HCT116 (cell line): ENCODE results near the gene TBX15. TPM values are rescaled to one million over a fixed set of nuclear protein-coding genes. Genes with fewer than 3 reads are reported as not detected.

Experiments used
- ATAC-seq: fragments of 200-7000 bp; cut with Tn5 transposase; 2 replicates; pipeline ENCODE4 v1.9.1; 2020; ENCODE audit warnings: mild to moderate bottlenecking, moderate library complexity
- BruUV-seq: library from RNA; stranded (reverse); fragments of 400-500 nt; replicated peaks from 2 replicates; lab custom pipeline; 2021; lab: Mats Ljungman, UMichigan
- CTCF ChIA-PET: fragments of 300-600 bp; sonication (Branson Sonifier 250); formaldehyde crosslinking; loops from one replicate; lab custom pipeline; 2021; ENCODE audit warnings: antibody characterized with exemption; lab: Charles Lee
- POLR2A ChIA-PET: fragments of 300-600, 350-600 bp; sonication (Branson Sonifier 250); formaldehyde crosslinking; loops from one replicate; lab custom pipeline; 2021; ENCODE audit warnings: antibody characterized with exemption; lab: Charles Lee
- RAD21 ChIA-PET, 2 experiments: fragments of 300-600 bp; sonication (Branson Sonifier 250); formaldehyde crosslinking; loops; one replicate each; lab custom pipeline; 2023; ENCODE audit warnings: low total read pairs in 2 of 2; ENCODE audit not compliant: uncharacterized antibody in 2 of 2, unreplicated experiment in 2 of 2, low non-redundant PET in 1 of 2; lab: Charles Lee
- DNase-seq: peaks from one replicate; pipeline ENCODE4 v3.0.0-alpha.2; 2010; ENCODE audit warnings: low read depth, low spot score
- H2AFZ ChIP-seq: fragments of 200-600 bp; shearing (Covaris generic), sonication (generic); 2 replicates; pipeline ENCODE4 v1.6.1; 2017; ENCODE audit warnings: low read depth, mixed run types, mixed read lengths, antibody characterized with exemption, low read length; ENCODE audit not compliant: poor library complexity, severe bottlenecking
- H3K27ac ChIP-seq: 2 replicates; pipeline ENCODE4 v1.5.1; 2012; ENCODE audit warnings: low read depth, low read length
- H3K27me3 ChIP-seq: fragments of 200-600 bp; sonication (generic); 2 replicates; pipeline ENCODE4 v1.6.1; 2016; ENCODE audit warnings: mixed run types, low read length, mixed read lengths; ENCODE audit not compliant: insufficient read depth
- H3K36me3 ChIP-seq, 2 experiments: fragments of 200-500 bp in 1 of 2; fragments of 200-600 bp in 1 of 2; sonication (Bioruptor generic) in 1 of 2; sonication (generic) in 1 of 2; 2 replicates each; pipeline versions ENCODE4 v1.5.1 to v1.6.1; 2014 to 2016; ENCODE audit warnings: low read length in 2 of 2, inconsistent platforms in 1 of 2, mixed read lengths in 1 of 2, mixed run types in 1 of 2; ENCODE audit not compliant: insufficient read depth in 2 of 2, control insufficient read depth in 1 of 2
- H3K4me1 ChIP-seq, 2 experiments: fragments of 200-600 bp in 1 of 2; sonication (generic) in 1 of 2; 2 replicates each; pipeline versions ENCODE4 v1.5.1 to v1.6.1; 2012 to 2017; ENCODE audit warnings: low read length in 2 of 2, inconsistent platforms in 1 of 2, mild to moderate bottlenecking in 1 of 2, mixed read lengths in 1 of 2, mixed run types in 1 of 2, moderate library complexity in 1 of 2; ENCODE audit not compliant: insufficient read depth in 2 of 2, control insufficient read depth in 1 of 2
- H3K4me2 ChIP-seq: fragments of 200-600 bp; sonication (generic); 2 replicates; pipeline ENCODE4 v1.6.1; 2017; ENCODE audit warnings: mixed run types, low read length, mixed read lengths
- H3K4me3 ChIP-seq, 2 experiments: fragments of 200-600 bp in 1 of 2; sonication (generic) in 1 of 2; replicated peaks in 1 of 2; 2 replicates each; pipeline ENCODE4 v1.5.1; 2011 to 2016; ENCODE audit warnings: low read length in 2 of 2, control low read depth in 1 of 2, low read depth in 1 of 2, mild to moderate bottlenecking in 1 of 2, mixed read lengths in 1 of 2, mixed run types in 1 of 2
- H3K79me2 ChIP-seq: fragments of 200-600 bp; sonication (generic); 2 replicates; pipeline ENCODE4 v1.6.1; 2017; ENCODE audit warnings: mild to moderate bottlenecking, mixed run types, low read length, moderate library complexity, mixed read lengths; ENCODE audit not compliant: insufficient read depth
- H3K9ac ChIP-seq: fragments of 200-600 bp; sonication (generic); 2 replicates; pipeline ENCODE4 v1.6.1; 2016; ENCODE audit warnings: low read length, mixed read lengths
- H3K9me2 ChIP-seq: fragments of 200-600 bp; sonication (generic), shearing (Covaris generic); 2 replicates; pipeline ENCODE4 v1.6.1; 2017; ENCODE audit warnings: mixed run types, mild to moderate bottlenecking, moderate library complexity; ENCODE audit not compliant: insufficient read depth
- H3K9me3 ChIP-seq, 2 experiments: fragments of 200-500 bp in 1 of 2; fragments of 200-600 bp in 1 of 2; sonication (Bioruptor generic) in 1 of 2; sonication (generic) in 1 of 2; 2 replicates each; pipeline ENCODE4 v1.6.1; 2014 to 2017; ENCODE audit warnings: low read length in 2 of 2, mixed read lengths in 2 of 2, inconsistent platforms in 1 of 2, low read depth in 1 of 2, mild to moderate bottlenecking in 1 of 2, mixed run types in 1 of 2, moderate library complexity in 1 of 2; ENCODE audit not compliant: control insufficient read depth in 1 of 2, insufficient read depth in 1 of 2
- H4K20me1 ChIP-seq: fragments of 200-600 bp; sonication (generic), shearing (Covaris generic); 2 replicates; pipeline ENCODE4 v1.6.1; 2017; ENCODE audit warnings: mixed run types, mild to moderate bottlenecking, moderate library complexity; ENCODE audit not compliant: insufficient read depth
- CBX3 ChIP-seq: IDR thresholded peaks from 2 replicates; pipeline ENCODE4 v1.6.1; 2012; ENCODE audit warnings: low read depth
- CEBPB ChIP-seq: IDR thresholded peaks from 2 replicates; pipeline ENCODE4 v1.6.1; 2012; ENCODE audit warnings: low read depth
- EGR1 ChIP-seq: IDR thresholded peaks from 2 replicates; pipeline ENCODE4 v1.6.1; 2012; ENCODE audit warnings: low read depth
- EZH2 ChIP-seq: fragments of 200-600 bp; sonication (generic); IDR thresholded peaks from 2 replicates; pipeline ENCODE4 v1.6.1; 2017; ENCODE audit warnings: antibody characterized with exemption, mixed run types
- EZH2phosphoT487 ChIP-seq: fragments of 200-600 bp; IDR thresholded peaks from 2 replicates; pipeline ENCODE4 v1.6.1; 2018; ENCODE audit warnings: antibody characterized with exemption, borderline replicate concordance
- FOSL1 ChIP-seq: IDR thresholded peaks from 2 replicates; pipeline ENCODE4 v1.6.1; 2012; ENCODE audit warnings: low read depth
- JUND ChIP-seq: IDR thresholded peaks from 2 replicates; pipeline ENCODE4 v1.6.1; 2012
- POLR2A ChIP-seq: IDR thresholded peaks from 2 replicates; pipeline ENCODE4 v1.7.0; 2011; ENCODE audit warnings: borderline replicate concordance; ENCODE audit not compliant: insufficient read depth, insufficient read length; ENCODE audit errors: extremely low read depth
- RAD21 ChIP-seq: IDR thresholded peaks from 2 replicates; pipeline ENCODE4 v1.6.1; 2012; ENCODE audit warnings: low read depth, mild to moderate bottlenecking
- SP1 ChIP-seq: IDR thresholded peaks from 2 replicates; pipeline ENCODE4 v1.6.1; 2012; ENCODE audit warnings: low read depth
- SRF ChIP-seq: IDR thresholded peaks from 2 replicates; pipeline ENCODE4 v1.6.1; 2012; ENCODE audit warnings: low read depth
- TCF7L2 ChIP-seq: IDR thresholded peaks from 2 replicates; pipeline ENCODE4 v1.7.0; 2011; ENCODE audit warnings: borderline replicate concordance, inconsistent platforms; ENCODE audit not compliant: insufficient read depth, insufficient read length; ENCODE audit errors: extremely low read depth
- intact Hi-C: fragments of 100-400 bp; cut with micrococcal nuclease; formaldehyde crosslinking; loops from 2 replicates; pipeline ENCODE4 v1.10.0; 2022
- total RNA-seq: library from RNA; stranded (reverse); gene quantifications from one replicate; pipeline ENCODE4 v1.2.1, GENCODE V29; 2021; ENCODE audit not compliant: unreplicated experiment
- TF ChIP-seq, protein P1 (sequence below): IDR thresholded peaks from 2 replicates; pipeline ENCODE4 v1.6.1; 2012; ENCODE audit warnings: low read depth
- TF ChIP-seq, protein P2 (sequence below): IDR thresholded peaks from 2 replicates; pipeline ENCODE4 v1.6.1; 2012
- TF ChIP-seq, protein P3 (sequence below): IDR thresholded peaks from 2 replicates; pipeline ENCODE4 v1.6.1; 2011; ENCODE audit warnings: mild to moderate bottlenecking, low read length, moderate library complexity; ENCODE audit not compliant: insufficient replicate concordance; ENCODE audit errors: extremely low read depth
- TF ChIP-seq, protein P4 (sequence below), 3 experiments: fragments of 200-600 bp in 1 of 3; sonication (generic) in 1 of 3; IDR thresholded peaks in 2 of 3; conservative IDR thresholded peaks in 1 of 3; 2 replicates each; pipeline ENCODE4 v1.5.1; 2012 to 2017; ENCODE audit warnings: low read depth in 2 of 3, low read length in 2 of 3, antibody characterized with exemption in 1 of 3, borderline replicate concordance in 1 of 3, control low read depth in 1 of 3, mild to moderate bottlenecking in 1 of 3, mixed read lengths in 1 of 3, mixed run types in 1 of 3, moderate library complexity in 1 of 3; ENCODE audit not compliant: insufficient read depth in 1 of 3
- TF ChIP-seq, protein P5 (sequence below): IDR thresholded peaks from 2 replicates; pipeline ENCODE4 v1.6.1; 2012

The TBX15 gene
- total RNA-seq, 1 experiment from 2014 or later, result not detected

DNA sequence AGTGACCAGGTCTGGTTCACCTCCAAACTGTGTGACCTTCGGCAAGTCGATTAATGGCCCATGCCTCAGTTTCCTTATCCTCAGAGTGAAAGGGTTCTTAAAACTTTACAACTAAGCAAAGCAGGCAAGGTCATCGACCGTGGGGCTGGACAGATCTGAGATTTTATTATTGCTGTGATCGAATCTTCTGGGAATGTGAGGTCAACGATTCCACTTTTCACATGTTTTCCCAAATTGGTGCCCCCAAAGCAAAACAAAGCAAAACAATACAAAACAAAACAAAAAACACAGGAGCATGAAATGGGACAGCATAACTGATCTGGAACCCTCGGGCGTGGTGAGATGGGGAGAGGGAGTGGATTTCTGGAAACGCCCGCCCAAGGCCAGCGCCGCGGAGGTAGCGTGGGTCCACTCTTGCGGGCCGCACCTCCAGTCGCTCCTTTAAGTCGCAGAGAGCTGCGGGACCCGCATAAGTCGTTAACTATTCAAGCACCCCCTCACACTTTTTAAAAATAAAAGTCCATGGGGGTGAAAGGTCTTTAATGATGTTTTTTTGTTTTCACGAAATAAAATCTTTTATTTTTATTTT, 4.2 kb upstream of the TBX15 start (continued):
- TF ChIP-seq, protein P1, sequence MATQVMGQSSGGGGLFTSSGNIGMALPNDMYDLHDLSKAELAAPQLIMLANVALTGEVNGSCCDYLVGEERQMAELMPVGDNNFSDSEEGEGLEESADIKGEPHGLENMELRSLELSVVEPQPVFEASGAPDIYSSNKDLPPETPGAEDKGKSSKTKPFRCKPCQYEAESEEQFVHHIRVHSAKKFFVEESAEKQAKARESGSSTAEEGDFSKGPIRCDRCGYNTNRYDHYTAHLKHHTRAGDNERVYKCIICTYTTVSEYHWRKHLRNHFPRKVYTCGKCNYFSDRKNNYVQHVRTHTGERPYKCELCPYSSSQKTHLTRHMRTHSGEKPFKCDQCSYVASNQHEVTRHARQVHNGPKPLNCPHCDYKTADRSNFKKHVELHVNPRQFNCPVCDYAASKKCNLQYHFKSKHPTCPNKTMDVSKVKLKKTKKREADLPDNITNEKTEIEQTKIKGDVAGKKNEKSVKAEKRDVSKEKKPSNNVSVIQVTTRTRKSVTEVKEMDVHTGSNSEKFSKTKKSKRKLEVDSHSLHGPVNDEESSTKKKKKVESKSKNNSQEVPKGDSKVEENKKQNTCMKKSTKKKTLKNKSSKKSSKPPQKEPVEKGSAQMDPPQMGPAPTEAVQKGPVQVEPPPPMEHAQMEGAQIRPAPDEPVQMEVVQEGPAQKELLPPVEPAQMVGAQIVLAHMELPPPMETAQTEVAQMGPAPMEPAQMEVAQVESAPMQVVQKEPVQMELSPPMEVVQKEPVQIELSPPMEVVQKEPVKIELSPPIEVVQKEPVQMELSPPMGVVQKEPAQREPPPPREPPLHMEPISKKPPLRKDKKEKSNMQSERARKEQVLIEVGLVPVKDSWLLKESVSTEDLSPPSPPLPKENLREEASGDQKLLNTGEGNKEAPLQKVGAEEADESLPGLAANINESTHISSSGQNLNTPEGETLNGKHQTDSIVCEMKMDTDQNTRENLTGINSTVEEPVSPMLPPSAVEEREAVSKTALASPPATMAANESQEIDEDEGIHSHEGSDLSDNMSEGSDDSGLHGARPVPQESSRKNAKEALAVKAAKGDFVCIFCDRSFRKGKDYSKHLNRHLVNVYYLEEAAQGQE, result no peak
- no peak for TF ChIP-seq RAD21
- TF ChIP-seq TCF7L2, result no peak
- no peak for TF ChIP-seq EZH2
- TF ChIP-seq, protein P2, sequence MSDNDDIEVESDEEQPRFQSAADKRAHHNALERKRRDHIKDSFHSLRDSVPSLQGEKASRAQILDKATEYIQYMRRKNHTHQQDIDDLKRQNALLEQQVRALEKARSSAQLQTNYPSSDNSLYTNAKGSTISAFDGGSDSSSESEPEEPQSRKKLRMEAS, result no peak

DNA sequence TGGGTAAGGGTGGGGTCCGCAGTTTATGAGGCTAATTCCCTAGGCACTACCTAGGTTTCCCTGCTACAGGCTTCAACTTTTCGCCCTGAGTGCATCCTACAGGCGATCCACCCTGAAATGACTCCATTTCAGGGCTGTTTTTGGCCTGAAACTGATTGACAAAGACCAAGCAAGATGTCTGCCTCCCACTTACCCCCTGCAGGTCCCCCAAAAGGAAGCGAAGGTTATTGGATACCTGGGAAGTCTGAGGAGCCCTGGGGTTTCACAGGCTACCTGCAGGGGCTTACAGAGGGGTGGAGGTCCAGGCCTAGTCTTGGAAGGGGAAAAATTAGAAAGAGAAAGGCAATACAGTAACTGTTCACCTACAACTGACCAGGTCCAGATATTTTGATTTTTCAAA, 3.3 kb upstream of the TBX15 start:
- no peaks in the 10 kb centered on the region for H3K79me2 ChIP-seq
- H3K4me1 ChIP-seq, result no peaks in the 10 kb centered on the region
- ChIA-PET POLR2A (no interaction called here), RAD21 (no interaction called here), CTCF (no interaction called here)
- intact Hi-C loops, result no loop called here
- H3K27me3 ChIP-seq, result no peaks in the 10 kb centered on the region
- ATAC-seq (no peak), DNase-seq (no peak)
- BruUV-seq, result no TSS peak
- H3K9ac ChIP-seq, result no peak overlapping the region
- H3K27ac ChIP-seq, result no peak overlapping the region
- H4K20me1 ChIP-seq, result no peaks in the 10 kb centered on the region
- H3K9me3 ChIP-seq, result no peaks in the 10 kb centered on the region
- no peaks in the 10 kb centered on the region for H3K36me3 ChIP-seq
- no peak overlapping the region for H3K4me3 ChIP-seq
- no peak overlapping the region for H3K4me2 ChIP-seq
- no peak overlapping the region for H2AFZ ChIP-seq
- no peaks in the 10 kb centered on the region for H3K9me2 ChIP-seq
- TF ChIP-seq TCF7L2 (no peak), EZH2 (no peak), FOSL1 (no peak), EGR1 (no peak), CBX3 (no peak), SRF (no peak), EZH2phosphoT487 (no peak), SP1 (no peak), RAD21 (no peak), POLR2A (no peak), CEBPB (no peak), JUND (no peak)
- TF ChIP-seq, protein P3, sequence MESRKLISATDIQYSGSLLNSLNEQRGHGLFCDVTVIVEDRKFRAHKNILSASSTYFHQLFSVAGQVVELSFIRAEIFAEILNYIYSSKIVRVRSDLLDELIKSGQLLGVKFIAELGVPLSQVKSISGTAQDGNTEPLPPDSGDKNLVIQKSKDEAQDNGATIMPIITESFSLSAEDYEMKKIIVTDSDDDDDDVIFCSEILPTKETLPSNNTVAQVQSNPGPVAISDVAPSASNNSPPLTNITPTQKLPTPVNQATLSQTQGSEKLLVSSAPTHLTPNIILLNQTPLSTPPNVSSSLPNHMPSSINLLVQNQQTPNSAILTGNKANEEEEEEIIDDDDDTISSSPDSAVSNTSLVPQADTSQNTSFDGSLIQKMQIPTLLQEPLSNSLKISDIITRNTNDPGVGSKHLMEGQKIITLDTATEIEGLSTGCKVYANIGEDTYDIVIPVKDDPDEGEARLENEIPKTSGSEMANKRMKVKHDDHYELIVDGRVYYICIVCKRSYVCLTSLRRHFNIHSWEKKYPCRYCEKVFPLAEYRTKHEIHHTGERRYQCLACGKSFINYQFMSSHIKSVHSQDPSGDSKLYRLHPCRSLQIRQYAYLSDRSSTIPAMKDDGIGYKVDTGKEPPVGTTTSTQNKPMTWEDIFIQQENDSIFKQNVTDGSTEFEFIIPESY, result no peak
- TF ChIP-seq, protein P4, sequence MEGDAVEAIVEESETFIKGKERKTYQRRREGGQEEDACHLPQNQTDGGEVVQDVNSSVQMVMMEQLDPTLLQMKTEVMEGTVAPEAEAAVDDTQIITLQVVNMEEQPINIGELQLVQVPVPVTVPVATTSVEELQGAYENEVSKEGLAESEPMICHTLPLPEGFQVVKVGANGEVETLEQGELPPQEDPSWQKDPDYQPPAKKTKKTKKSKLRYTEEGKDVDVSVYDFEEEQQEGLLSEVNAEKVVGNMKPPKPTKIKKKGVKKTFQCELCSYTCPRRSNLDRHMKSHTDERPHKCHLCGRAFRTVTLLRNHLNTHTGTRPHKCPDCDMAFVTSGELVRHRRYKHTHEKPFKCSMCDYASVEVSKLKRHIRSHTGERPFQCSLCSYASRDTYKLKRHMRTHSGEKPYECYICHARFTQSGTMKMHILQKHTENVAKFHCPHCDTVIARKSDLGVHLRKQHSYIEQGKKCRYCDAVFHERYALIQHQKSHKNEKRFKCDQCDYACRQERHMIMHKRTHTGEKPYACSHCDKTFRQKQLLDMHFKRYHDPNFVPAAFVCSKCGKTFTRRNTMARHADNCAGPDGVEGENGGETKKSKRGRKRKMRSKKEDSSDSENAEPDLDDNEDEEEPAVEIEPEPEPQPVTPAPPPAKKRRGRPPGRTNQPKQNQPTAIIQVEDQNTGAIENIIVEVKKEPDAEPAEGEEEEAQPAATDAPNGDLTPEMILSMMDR (IDR thresholded peaks at IDR 0.05 in 2 of 3, conservative IDR thresholded peaks at IDR 0.05 in 1 of 3; ENCODE audit: borderline replicate concordance in 1 of 3, insufficient read depth in 1 of 3, low read depth in 2 of 3, low read length in 2 of 3), result no peak
- TF ChIP-seq, protein P5, sequence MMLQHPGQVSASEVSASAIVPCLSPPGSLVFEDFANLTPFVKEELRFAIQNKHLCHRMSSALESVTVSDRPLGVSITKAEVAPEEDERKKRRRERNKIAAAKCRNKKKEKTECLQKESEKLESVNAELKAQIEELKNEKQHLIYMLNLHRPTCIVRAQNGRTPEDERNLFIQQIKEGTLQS, result no peak
- TF ChIP-seq, protein P2, result no peak
